ENCODE results near the gene TPRN. TPM values are rescaled to one million over a fixed set of nuclear protein-coding genes. Genes with fewer than 3 reads are reported as not detected.

The TPRN gene
- total and polyA plus RNA-seq, 4 donors, result 4.3 to 10.8 (median 5.7) TPM

GRCh38 chr9:137166380-137167229 is 33.9 kb downstream of the TPRN start:
- Histone ChIP-seq H3K27me3 (ENCODE audit: control insufficient read depth in 1 of 2, insufficient read depth in 2 of 2, low read length in 1 of 2) (peaks cover 0 to 2% of the 10 kb centered on the region in 2 donors), H3K4me3 (ENCODE audit: low read length in 2 of 2) (no peak overlapping the region), H3K27ac (ENCODE audit: low read depth in 1 of 2, low read length in 2 of 2) (no peak overlapping the region), H3K36me3 (ENCODE audit: control insufficient read depth in 1 of 2, insufficient read depth in 2 of 2, low read length in 1 of 2) (no peaks in the 10 kb centered on the region), H3K4me1 (ENCODE audit: control insufficient read depth in 1 of 2, insufficient read depth in 2 of 2, low read length in 2 of 2) (no peaks in the 10 kb centered on the region), H3K9me3 (ENCODE audit: control insufficient read depth, low read length) (no peaks in the 10 kb centered on the region)
- 63 to 74% methylated on average over 19 to 22 of the region's 22 CpGs for WGBS, 2 donors
- intact Hi-C loops (cut with DNase I), result no loop called here
- ATAC-seq (ENCODE audit: low FRiP score) (no peak), DNase-seq (no peak)

- 77 to 80% methylated on average over 25 to 32 of the region's 32 CpGs for WGBS, 2 donors
- peaks cover 0 to 2% of the 10 kb centered on the region in 2 donors for H3K27me3 ChIP-seq (ENCODE audit: control insufficient read depth in 1 of 2, insufficient read depth in 2 of 2, low read length in 1 of 2)
- no peaks in the 10 kb centered on the region for H3K4me1 ChIP-seq (ENCODE audit: control insufficient read depth in 1 of 2, insufficient read depth in 2 of 2, low read length in 2 of 2)
These were observed 35.2 kb downstream of the TPRN start for GRCh38 chr9:137165250-137165836.

GRCh38 chr9:137164370-137165249 is 35.9 kb downstream of the TPRN start:
- H3K9me3 ChIP-seq (ENCODE audit: control insufficient read depth, low read length), result no peaks in the 10 kb centered on the region
- no peak overlapping the region for H3K4me3 ChIP-seq (ENCODE audit: low read length in 2 of 2)
- peaks cover 0 to 2% of the 10 kb centered on the region in 2 donors for H3K27me3 ChIP-seq (ENCODE audit: control insufficient read depth in 1 of 2, insufficient read depth in 2 of 2, low read length in 1 of 2)
- ATAC-seq (ENCODE audit: low FRiP score), result no peak
- H3K36me3 ChIP-seq (ENCODE audit: control insufficient read depth in 1 of 2, insufficient read depth in 2 of 2, low read length in 1 of 2), result no peaks in the 10 kb centered on the region
- H3K4me1 ChIP-seq (ENCODE audit: control insufficient read depth in 1 of 2, insufficient read depth in 2 of 2, low read length in 2 of 2), result no peaks in the 10 kb centered on the region
- intact Hi-C loops (cut with DNase I), result no loop called here
- no peak overlapping the region for H3K27ac ChIP-seq (ENCODE audit: low read depth in 1 of 2, low read length in 2 of 2)
- no peak for DNase-seq
- WGBS, 2 donors, result 57 to 64% methylated on average over 34 of the region's 34 CpGs

More at GRCh38 chr9:137165250-137165836, 35.2 kb downstream of the TPRN start:
- no peak overlapping the region for H3K4me3 ChIP-seq (ENCODE audit: low read length in 2 of 2)
- H3K9me3 ChIP-seq (ENCODE audit: control insufficient read depth, low read length), result no peaks in the 10 kb centered on the region
- H3K36me3 ChIP-seq (ENCODE audit: control insufficient read depth in 1 of 2, insufficient read depth in 2 of 2, low read length in 1 of 2), result no peaks in the 10 kb centered on the region
- no peak overlapping the region for H3K27ac ChIP-seq (ENCODE audit: low read depth in 1 of 2, low read length in 2 of 2)
- intact Hi-C loops (cut with DNase I), result no loop called here
- DNase-seq (no peak), ATAC-seq (ENCODE audit: low FRiP score) (no peak)

GRCh38 chr9:137163805-137164204 is 36.7 kb downstream of the TPRN start:
- DNase-seq, result no peak
- Histone ChIP-seq H3K36me3 (ENCODE audit: control insufficient read depth in 1 of 2, insufficient read depth in 2 of 2, low read length in 1 of 2) (no peaks in the 10 kb centered on the region), H3K27ac (ENCODE audit: low read depth in 1 of 2, low read length in 2 of 2) (no peak overlapping the region), H3K4me3 (ENCODE audit: low read length in 2 of 2) (no peak overlapping the region), H3K4me1 (ENCODE audit: control insufficient read depth in 1 of 2, insufficient read depth in 2 of 2, low read length in 2 of 2) (no peaks in the 10 kb centered on the region), H3K9me3 (ENCODE audit: control insufficient read depth, low read length) (no peaks in the 10 kb centered on the region), H3K27me3 (ENCODE audit: control insufficient read depth in 1 of 2, insufficient read depth in 2 of 2, low read length in 1 of 2) (peaks cover 0 to 2% of the 10 kb centered on the region in 2 donors)
- ATAC-seq (ENCODE audit: low FRiP score), result no peak
- 81 to 82% methylated on average over 22 of the region's 22 CpGs for WGBS, 2 donors
- intact Hi-C loops (cut with DNase I), result no loop called here

- no peaks in the 10 kb centered on the region for H3K36me3 ChIP-seq (ENCODE audit: control insufficient read depth in 1 of 2, insufficient read depth in 2 of 2, low read length in 1 of 2)
- no peaks in the 10 kb centered on the region for H3K4me1 ChIP-seq (ENCODE audit: control insufficient read depth in 1 of 2, insufficient read depth in 2 of 2, low read length in 2 of 2)
- intact Hi-C loops (cut with DNase I), result no loop called here
- H3K27me3 ChIP-seq (ENCODE audit: control insufficient read depth in 1 of 2, insufficient read depth in 2 of 2, low read length in 1 of 2), result peaks cover 0 to 2% of the 10 kb centered on the region in 2 donors
- no peak overlapping the region for H3K4me3 ChIP-seq (ENCODE audit: low read length in 2 of 2)
- H3K9me3 ChIP-seq (ENCODE audit: control insufficient read depth, low read length), result no peaks in the 10 kb centered on the region
- DNase-seq (no peak), ATAC-seq (ENCODE audit: low FRiP score) (no peak)
- 27 to 29% methylated on average over 24 to 26 of the region's 26 CpGs for WGBS, 2 donors
- no peak overlapping the region for H3K27ac ChIP-seq (ENCODE audit: low read depth in 1 of 2, low read length in 2 of 2)
These were observed 37.2 kb downstream of the TPRN start for GRCh38 chr9:137163365-137163715.

GRCh38 chr9:137162505-137163364 is 37.8 kb downstream of the TPRN start:
- Histone ChIP-seq H3K27me3 (ENCODE audit: control insufficient read depth in 1 of 2, insufficient read depth in 2 of 2, low read length in 1 of 2) (peaks cover 0 to 2% of the 10 kb centered on the region in 2 donors), H3K4me3 (ENCODE audit: low read length in 2 of 2) (no peak overlapping the region), H3K36me3 (ENCODE audit: control insufficient read depth in 1 of 2, insufficient read depth in 2 of 2, low read length in 1 of 2) (no peaks in the 10 kb centered on the region), H3K4me1 (ENCODE audit: control insufficient read depth in 1 of 2, insufficient read depth in 2 of 2, low read length in 2 of 2) (no peaks in the 10 kb centered on the region), H3K9me3 (ENCODE audit: control insufficient read depth, low read length) (no peaks in the 10 kb centered on the region), H3K27ac (ENCODE audit: low read depth in 1 of 2, low read length in 2 of 2) (no peak overlapping the region)
- DNase-seq (no peak), ATAC-seq (ENCODE audit: low FRiP score) (no peak)
- intact Hi-C loops (cut with DNase I), result no loop called here
- 2 to 6% methylated on average over 61 to 74 of the region's 74 CpGs for WGBS, 2 donors

- WGBS, 2 donors, result 1 to 4% methylated on average over 48 to 69 of the region's 71 CpGs
- intact Hi-C loops (cut with DNase I), result no loop called here
- Histone ChIP-seq H3K27me3 (ENCODE audit: control insufficient read depth in 1 of 2, insufficient read depth in 2 of 2, low read length in 1 of 2) (peaks cover 0 to 1% of the 10 kb centered on the region in 2 donors), H3K9me3 (ENCODE audit: control insufficient read depth, low read length) (no peaks in the 10 kb centered on the region), H3K4me3 (ENCODE audit: low read length in 2 of 2) (no peak overlapping the region), H3K4me1 (ENCODE audit: control insufficient read depth in 1 of 2, insufficient read depth in 2 of 2, low read length in 2 of 2) (no peaks in the 10 kb centered on the region), H3K36me3 (ENCODE audit: control insufficient read depth in 1 of 2, insufficient read depth in 2 of 2, low read length in 1 of 2) (no peaks in the 10 kb centered on the region), H3K27ac (ENCODE audit: low read depth in 1 of 2, low read length in 2 of 2) (no peak overlapping the region)
- DNase-seq (no peak), ATAC-seq (ENCODE audit: low FRiP score) (no peak)
These were observed 38.7 kb downstream of the TPRN start for GRCh38 chr9:137161558-137162486.
